GM20000 (cell line): ENCODE measurements around the gene PITPNM3.
"Not testable (repeated sequence)": the region's sequence is repeated elsewhere in the genome, so short reads cannot be mapped to it uniquely, and the experiment has no call there.

Experiments used
- DNase-seq: peaks from one replicate; pipeline ENCODE4 v3.0.0; 2012; ENCODE audit warnings: low spot score
- CTCF ChIP-seq: IDR thresholded peaks from 2 replicates; pipeline ENCODE4 v1.5.1; 2012; ENCODE audit warnings: mild to moderate bottlenecking, control low read depth; ENCODE audit errors: extremely low read depth, missing control alignments

The PITPNM3 gene

GRCh38 chr17:6489016-6489550 lies 67.3 kb downstream of the PITPNM3 start:
- TF ChIP-seq CTCF = no peak

GRCh38 chr17:6488008-6488539 lies 68.3 kb downstream of the PITPNM3 start:
- DNase-seq = no peak
- no peak for TF ChIP-seq CTCF

More at GRCh38 chr17:6489016-6489550, 67.3 kb downstream of the PITPNM3 start:
- DNase-seq = no peak

- no peak for TF ChIP-seq CTCF
- no peak for DNase-seq
These were observed 68.9 kb downstream of the PITPNM3 start for GRCh38 chr17:6487251-6488007.

GRCh38 chr17:6485646-6486412 lies 70.5 kb downstream of the PITPNM3 start:
- DNase-seq = no peak
- no peak for TF ChIP-seq CTCF

GRCh38 chr17:6483507-6483906 lies 72.8 kb downstream of the PITPNM3 start:
- no peak for DNase-seq
- TF ChIP-seq CTCF = no peak

- not testable (repeated sequence) for DNase-seq
These were observed 73.6 kb downstream of the PITPNM3 start for GRCh38 chr17:6482796-6483195.

GRCh38 chr17:6482105-6482455 lies 74.3 kb downstream of the PITPNM3 start:
- TF ChIP-seq CTCF = no peak
- DNase-seq = no peak
